Activated naive CD4-positive, alpha-beta T cell treated with anti-CD3 and anti-CD28 coated beads, Interleukin-2, amount 50 U/mL, for 72 hours (primary cell): ENCODE measurements around the gene GRK7. TPM values are rescaled to one million over a fixed set of nuclear protein-coding genes. Genes with fewer than 3 reads are reported as not detected.
A peak's percentile ranks its signal among the peaks of the same experiment; 100 is the strongest.
"Not testable (repeated sequence)": the region's sequence is repeated elsewhere in the genome, so short reads cannot be mapped to it uniquely, and the experiment has no call there.

Experiments used
- ATAC-seq, 2 donors: fragments of 150-1000 bp; cut with Tn5 transposase; 2 replicates each; pipeline ENCODE4 v1.10.0; 2021; ENCODE audit warnings: mild to moderate bottlenecking in 2 of 2, moderate library complexity in 2 of 2
- DNase-seq, 2 donors: peaks; one replicate each; pipeline ENCODE4 v3.0.0; 2021 to 2022; ENCODE audit warnings: low spot score in 2 of 2
- H3K27ac Mint-ChIP-seq, 2 donors: one replicate each; pipeline ENCODE4 v1.8.0; 2022; ENCODE audit warnings: mild to moderate bottlenecking in 2 of 2, mixed read lengths in 2 of 2
- H3K36me3 Mint-ChIP-seq, 2 donors: one replicate each; pipeline ENCODE4 v1.8.0; 2022; ENCODE audit warnings: mixed read lengths in 2 of 2
- H3K9me3 Mint-ChIP-seq, 2 donors: one replicate each; pipeline ENCODE4 v1.8.0; 2022; ENCODE audit warnings: mixed read lengths in 2 of 2
- total RNA-seq, 2 donors: library from RNA; stranded (reverse); gene quantifications; one replicate each; pipeline ENCODE4 v1.2.3, GENCODE V29; 2022

The GRK7 gene
- total RNA-seq, 2 donors from 2014 or later = not detected

DNA sequence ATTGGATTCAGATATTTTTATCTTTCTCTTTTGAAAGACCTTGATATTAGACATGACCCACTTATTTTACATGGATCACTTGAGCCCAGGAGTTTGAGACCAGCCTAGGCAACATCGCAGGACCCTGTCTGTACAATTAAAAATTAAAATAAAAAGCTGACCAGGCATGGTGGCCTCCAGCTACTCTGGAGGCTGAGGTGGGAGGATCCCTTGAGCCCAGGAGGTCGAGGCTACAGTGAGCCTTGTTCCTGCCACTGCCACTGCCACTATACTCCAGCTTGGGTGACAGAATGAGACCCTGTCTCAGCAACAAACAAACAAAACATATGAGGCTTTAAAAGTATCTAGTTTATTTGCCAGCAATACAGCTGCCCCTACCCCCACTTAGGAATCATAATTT, 23.5 kb upstream of the GRK7 start:
- H3K9me3 Mint-ChIP-seq = no peaks in the 10 kb centered on the region
- peaks cover 14 to 22% of the 10 kb centered on the region in 2 donors for H3K36me3 Mint-ChIP-seq
- H3K27ac Mint-ChIP-seq = peak overlapping the region; percentile 97 to 99
- DNase-seq (no peak), ATAC-seq (no peak)

DNA sequence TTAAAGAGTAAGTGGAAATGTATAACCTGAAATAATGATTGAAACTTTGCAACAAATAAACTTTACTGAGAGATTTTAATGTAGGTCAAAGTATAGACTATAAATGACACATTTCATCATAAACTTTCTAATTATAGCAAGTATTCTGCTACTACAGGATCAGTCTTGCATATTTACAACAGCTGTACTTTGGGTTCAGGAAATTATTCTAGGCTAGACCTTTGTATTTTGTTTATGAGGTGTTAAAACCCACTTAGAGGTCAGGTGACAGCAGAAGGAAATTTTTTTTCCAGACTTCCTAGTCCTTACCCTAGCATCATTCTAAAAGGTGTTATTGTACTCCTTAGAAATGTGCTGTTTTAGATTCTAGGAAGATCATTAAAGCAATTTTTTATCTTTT, 22.9 kb upstream of the GRK7 start:
- Mint-ChIP-seq H3K27ac (peak overlapping the region in 1 of 2 donors; percentile 97), H3K9me3 (no peaks in the 10 kb centered on the region), H3K36me3 (peaks cover 18 to 28% of the 10 kb centered on the region in 2 donors)
- ATAC-seq (no peak), DNase-seq (no peak)

DNA sequence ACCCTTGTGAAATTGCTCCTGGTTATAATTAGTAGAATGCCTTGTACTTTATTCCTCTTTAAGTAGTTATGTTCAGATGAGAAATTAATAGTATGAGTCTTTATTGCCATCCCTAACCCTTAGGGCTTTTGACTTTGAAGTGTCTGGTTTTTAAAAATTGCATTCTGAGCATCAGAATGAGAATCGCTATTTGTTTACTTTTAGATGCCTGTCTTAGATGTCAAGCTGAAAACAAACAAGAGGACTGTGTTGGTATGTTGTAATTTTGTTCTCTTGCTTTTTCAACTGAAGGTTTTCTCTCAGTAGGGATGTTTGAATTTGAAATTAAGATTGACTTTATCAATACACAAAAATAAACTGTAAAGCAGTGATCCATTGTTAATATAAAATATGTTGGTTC, 19.9 kb upstream of the GRK7 start:
- no peak for ATAC-seq
- Mint-ChIP-seq H3K27ac (no peak overlapping the region), H3K36me3 (peaks cover 17 to 38% of the 10 kb centered on the region in 2 donors)

DNA sequence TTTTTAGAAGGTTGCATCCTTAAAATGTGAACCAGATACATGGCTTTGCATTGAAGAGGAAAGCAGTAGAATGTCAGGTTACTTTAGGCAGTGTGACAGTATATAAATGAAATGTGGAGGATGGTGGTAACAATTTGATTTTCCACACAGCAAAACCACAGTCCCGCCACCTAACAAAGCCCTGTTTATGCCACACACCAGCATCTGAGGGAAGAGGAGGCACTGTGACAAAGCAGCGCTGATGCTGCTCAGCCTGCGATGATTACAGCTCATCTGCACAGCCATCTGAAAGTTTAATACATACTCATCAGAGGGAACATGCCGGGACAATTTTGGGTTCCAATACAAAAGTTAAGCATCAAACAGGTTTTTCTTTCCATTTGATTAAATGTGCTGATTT, 16.2 kb upstream of the GRK7 start:
- ATAC-seq (no peak), DNase-seq (no peak)
- Mint-ChIP-seq H3K27ac (no peak overlapping the region), H3K9me3 (no peaks in the 10 kb centered on the region), H3K36me3 (peaks cover 6 to 23% of the 10 kb centered on the region in 2 donors)

More for the DNA sequence above, 19.9 kb upstream of the GRK7 start:
- DNase-seq = no peak
- no peaks in the 10 kb centered on the region for H3K9me3 Mint-ChIP-seq

DNA sequence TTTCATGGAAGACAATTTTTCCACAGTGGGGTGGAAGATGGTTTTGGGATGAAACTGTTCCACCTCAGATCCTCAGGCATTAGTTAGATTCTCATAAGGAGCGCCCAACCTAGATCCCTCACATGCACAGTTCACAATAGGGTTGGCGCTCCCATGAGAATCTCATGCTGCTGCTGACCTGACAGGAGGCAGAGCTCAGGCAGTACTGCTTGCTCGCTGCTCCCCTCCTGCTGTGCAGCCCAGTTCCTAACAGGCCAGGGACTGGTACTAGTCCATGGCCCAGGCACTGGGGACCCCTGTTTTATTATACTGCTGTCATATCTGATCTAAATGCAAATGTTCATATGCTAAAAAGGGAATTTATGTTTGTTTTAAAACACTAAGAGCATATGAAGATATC, 9.8 kb upstream of the GRK7 start:
- Mint-ChIP-seq H3K36me3 (no peaks in the 10 kb centered on the region), H3K27ac (no peak overlapping the region), H3K9me3 (no peaks in the 10 kb centered on the region)
- DNase-seq (no peak), ATAC-seq (no peak)

DNA sequence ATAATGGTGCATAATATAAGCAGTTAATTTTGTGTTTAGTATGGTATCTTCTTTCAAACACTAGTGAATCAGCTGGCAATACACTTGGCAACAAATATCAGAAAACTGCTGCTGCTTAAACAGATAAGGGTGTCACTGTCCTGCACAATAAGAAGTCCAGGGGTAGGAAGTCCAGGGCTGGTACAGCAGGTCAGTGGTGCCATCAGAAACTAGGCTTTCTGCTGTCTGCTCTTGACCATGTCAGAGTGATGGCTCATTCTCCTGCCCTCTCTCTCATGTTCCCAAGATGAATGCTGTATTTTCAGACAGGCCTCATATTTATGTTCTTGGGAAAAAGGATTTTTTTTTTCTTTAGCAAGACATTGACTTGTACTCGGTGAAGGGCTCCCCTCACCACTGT, 9.2 kb upstream of the GRK7 start:
- no peak for ATAC-seq
- no peaks in the 10 kb centered on the region for H3K9me3 Mint-ChIP-seq
- H3K36me3 Mint-ChIP-seq = no peaks in the 10 kb centered on the region
- H3K27ac Mint-ChIP-seq = no peak overlapping the region
- no peak for DNase-seq

DNA sequence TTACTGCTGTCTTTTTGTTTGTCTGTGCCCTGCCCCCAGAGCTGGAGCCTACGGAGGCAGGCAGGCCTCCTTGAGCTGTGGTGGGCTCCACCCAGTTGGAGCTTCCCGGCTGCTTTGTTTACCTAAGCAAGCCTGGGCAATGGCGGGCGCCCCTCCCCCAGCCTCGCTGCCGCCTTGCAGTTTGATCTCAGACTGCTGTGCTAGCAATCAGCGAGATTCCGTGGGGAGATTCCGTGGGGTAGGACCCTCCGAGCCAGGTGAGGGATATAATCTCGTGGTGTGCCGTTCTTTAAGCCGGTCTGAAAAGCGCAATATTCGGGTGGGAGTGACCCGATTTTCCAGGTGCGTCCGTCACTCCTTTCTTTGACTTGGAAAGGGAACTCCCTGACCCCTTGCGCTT, 656 bp upstream of the GRK7 start:
- H3K36me3 Mint-ChIP-seq, DNase-seq, ATAC-seq, H3K9me3 Mint-ChIP-seq, H3K27ac Mint-ChIP-seq: not testable (repeated sequence)

DNA sequence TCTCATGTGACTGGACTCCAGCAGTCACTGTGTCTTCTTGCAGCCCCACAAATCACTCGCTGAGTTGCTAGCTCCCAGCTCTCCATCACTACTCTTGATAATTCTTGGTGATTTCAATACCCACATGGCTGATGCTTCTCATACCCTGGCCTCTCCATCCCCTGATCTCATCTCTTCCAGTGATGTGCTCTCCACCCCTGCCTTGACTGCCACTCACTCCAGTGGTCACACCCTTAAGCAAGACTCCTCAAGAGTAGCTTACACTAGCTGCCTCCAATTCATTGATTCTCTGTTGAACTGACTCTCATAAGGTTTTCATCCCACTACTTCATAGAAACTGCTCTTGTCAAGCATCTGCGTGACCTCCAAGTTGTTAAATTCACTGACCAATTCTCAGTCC, 837 bp downstream of the GRK7 start:
- Mint-ChIP-seq H3K27ac (no peak overlapping the region), H3K36me3 (peaks cover 0 to 4% of the 10 kb centered on the region in 2 donors), H3K9me3 (no peaks in the 10 kb centered on the region)
- DNase-seq (no peak), ATAC-seq (no peak)

DNA sequence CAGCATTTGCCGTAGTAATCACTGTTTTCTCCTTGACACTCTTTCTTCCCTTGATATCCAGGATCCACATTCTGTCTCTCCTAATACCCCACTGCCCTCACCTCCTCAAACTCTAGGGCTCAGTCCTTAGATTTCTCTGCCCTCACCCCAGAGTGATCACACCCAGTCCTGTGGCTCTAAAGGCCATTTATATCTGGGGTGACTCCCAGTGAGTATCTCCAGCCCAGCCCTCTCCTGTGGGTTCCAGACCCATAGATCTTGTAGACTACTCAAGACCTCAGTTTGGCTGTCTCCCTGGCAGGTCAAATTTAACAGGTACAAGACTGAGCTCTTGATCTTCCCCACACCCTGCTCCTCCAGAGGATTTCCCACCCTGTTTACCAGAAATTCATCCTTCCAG, 1.3 kb downstream of the GRK7 start:
- Mint-ChIP-seq H3K9me3 (no peaks in the 10 kb centered on the region), H3K27ac (no peak overlapping the region), H3K36me3 (peaks cover 0 to 4% of the 10 kb centered on the region in 2 donors)
- DNase-seq (no peak), ATAC-seq (no peak)

DNA sequence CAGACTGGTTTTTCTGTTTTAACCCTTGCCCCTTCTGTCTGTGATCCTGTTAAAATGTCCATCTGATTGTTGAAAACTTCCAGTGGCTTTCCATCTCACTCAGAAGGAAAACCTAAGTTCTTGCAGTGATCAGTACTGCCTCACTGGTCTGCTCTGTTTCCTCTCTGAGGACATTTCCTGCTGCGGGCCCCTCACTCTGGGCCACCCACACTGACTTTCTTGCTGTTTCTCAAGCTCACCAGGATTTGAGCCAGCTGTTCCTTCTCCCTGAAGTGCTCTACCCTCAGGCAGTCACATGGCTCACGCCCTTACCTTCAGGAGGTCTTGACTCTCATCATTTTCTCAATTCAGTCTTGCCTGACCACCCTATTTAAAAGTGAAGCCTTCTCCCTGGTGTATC, 1.8 kb downstream of the GRK7 start:
- Mint-ChIP-seq H3K9me3 (no peaks in the 10 kb centered on the region), H3K36me3 (peaks cover 0 to 4% of the 10 kb centered on the region in 2 donors), H3K27ac (no peak overlapping the region)
- DNase-seq = no peak
- no peak for ATAC-seq

DNA sequence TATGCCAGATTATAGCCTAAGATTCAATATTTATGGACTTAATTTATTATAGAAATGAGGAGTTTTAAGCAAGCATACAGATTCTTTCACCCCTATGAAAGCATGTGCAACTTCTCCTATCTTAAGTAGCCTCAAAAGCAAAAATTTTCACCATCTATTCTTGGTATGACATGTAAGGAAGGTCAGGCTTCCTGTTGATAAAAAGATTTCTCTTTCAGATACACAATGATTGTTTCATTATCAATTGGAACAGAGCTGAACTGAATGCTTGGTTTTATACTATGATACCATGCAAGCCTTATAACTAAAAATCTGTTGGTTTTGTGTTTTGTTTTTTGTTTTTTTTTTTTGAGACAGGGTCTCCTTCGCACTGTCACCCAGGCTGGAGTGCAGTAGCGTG, 3.9 kb downstream of the GRK7 start:
- ATAC-seq = peak in 1 of 2 donors; percentile 68

DNA sequence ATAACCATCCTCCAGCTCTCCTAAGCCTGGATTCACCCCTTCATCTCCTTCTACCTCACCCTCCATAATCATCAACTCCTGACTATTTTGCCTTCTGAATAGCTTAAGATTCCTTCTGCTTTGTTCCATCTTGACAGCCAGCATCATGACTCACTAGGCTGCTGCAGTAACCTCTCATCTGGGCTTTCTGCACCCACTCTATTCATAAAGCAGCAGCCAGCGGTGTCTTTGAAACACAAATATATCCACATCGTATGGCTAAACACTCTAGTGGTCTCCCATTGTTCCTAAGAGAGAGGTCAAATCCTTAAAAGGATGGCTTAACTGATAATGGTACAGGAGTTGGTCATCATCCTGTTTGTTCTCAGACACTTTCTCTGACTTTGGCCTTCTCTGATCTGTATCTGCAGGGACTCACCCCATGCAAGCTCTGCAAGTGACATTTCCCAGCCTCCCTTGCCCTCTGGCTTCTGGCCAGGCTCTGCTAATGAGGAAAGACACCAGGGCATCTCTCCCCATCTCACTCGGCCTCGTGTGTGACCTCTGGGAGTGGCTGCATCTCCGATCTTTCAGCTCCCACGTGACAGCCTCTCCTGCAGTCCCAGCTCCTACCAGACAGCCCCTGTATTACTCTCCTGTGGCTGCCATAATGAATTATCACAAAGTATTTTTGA, 6.2 kb downstream of the GRK7 start:
- ATAC-seq = no peak
- peak overlapping the region; percentile 43 to 45 for H3K27ac Mint-ChIP-seq
- DNase-seq = no peak
- H3K9me3 Mint-ChIP-seq = no peaks in the 10 kb centered on the region
- H3K36me3 Mint-ChIP-seq = no peaks in the 10 kb centered on the region

More for the DNA sequence above, 3.9 kb downstream of the GRK7 start:
- Mint-ChIP-seq H3K27ac (no peak overlapping the region), H3K9me3 (no peaks in the 10 kb centered on the region), H3K36me3 (peaks cover 0 to 4% of the 10 kb centered on the region in 2 donors)
- DNase-seq = no peak

DNA sequence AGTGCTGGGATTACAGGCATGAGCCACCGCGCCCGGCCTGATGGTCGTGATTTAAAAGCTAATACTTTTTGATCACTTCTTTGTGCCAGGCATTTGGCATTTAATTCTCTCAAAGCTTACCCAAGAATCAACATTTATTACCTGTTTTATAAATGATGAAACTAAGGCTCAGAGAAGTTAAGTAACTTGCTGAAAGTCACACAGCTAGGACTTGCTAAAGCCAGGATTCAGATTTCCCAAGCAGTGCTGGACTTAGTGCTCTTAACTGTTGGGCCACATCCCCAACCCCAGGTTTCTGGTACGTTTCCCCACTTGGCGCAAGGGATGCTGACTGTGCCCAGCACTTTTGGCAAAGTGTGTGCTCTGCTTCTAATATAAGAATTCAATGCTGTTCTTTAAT, 10.5 kb downstream of the GRK7 start:
- Mint-ChIP-seq H3K9me3 (no peaks in the 10 kb centered on the region), H3K36me3 (no peaks in the 10 kb centered on the region), H3K27ac (no peak overlapping the region)
- no peak for ATAC-seq
- DNase-seq = no peak

DNA sequence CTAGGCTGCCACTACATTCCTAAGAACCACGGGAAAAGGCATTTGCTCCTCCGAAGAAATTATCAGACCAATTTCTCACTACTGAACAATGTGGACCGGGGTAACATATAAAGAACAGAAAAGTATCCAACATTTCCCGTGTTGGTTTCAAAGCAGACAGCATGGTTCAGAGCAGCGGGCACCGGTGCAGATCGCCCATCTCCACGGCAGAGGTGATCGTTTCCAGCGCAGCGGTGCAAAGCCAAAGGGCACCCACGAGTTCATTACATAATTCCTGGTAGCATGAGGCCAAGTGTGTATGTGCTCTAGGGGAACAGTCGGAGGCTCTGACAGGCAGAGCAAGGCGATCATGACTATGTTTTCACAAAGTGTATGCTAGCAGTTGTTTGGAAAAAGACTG, 13.2 kb downstream of the GRK7 start:
- Mint-ChIP-seq H3K36me3 (no peaks in the 10 kb centered on the region), H3K9me3 (no peaks in the 10 kb centered on the region), H3K27ac (no peak overlapping the region)
- no peak for ATAC-seq
- DNase-seq = no peak

DNA sequence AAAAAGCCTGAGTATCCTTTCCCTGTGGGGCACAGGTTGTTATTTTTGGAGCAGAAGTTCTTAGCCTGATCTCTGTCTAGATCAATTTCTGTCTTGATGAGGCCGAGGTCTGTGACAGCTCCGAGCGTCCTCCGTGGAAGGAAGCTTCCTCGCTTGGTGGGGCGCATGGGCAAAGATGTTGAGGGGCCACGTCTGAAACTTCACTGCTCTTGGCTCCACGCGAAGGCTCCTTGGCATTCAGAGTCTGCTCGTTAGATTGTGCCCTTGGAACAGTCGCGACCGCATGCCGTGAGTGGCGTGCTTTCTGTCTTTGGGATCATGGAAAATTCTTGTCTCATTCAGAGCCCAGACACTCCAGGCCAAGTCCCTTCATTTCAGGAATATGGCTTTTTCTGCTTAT, 13.7 kb downstream of the GRK7 start:
- ATAC-seq = no peak
- Mint-ChIP-seq H3K27ac (no peak overlapping the region), H3K9me3 (no peaks in the 10 kb centered on the region), H3K36me3 (no peaks in the 10 kb centered on the region)
- DNase-seq = no peak

DNA sequence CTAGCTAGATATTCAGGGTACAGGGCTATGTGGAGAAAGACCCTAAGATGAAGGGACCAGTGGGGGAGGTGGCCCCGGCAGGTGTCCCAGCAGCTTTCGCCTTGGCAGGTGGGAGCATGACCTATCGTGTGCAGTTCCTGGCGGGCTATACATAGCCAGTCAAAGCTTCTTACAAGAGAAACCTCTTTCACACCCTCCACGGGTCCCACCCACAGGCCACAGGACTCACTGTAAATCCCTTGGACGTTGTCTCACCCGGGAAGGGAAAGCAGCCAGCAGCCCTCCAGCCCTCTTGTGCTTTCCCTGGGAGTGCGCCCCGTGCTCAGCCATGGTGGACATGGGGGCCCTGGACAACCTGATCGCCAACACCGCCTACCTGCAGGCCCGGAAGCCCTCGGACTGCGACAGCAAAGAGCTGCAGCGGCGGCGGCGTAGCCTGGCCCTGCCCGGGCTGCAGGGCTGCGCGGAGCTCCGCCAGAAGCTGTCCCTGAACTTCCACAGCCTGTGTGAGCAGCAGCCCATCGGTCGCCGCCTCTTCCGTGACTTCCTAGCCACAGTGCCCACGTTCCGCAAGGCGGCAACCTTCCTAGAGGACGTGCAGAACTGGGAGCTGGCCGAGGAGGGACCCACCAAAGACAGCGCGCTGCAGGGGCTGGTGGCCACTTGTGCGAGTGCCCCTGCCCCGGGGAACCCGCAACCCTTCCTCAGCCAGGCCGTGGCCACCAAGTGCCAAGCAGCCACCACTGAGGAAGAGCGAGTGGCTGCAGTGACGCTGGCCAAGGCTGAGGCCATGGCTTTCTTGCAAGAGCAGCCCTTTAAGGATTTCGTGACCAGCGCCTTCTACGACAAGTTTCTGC, 15.0 kb downstream of the GRK7 start:
- DNase-seq (no peak), ATAC-seq (no peak)
- Mint-ChIP-seq H3K27ac (no peak overlapping the region), H3K9me3 (no peaks in the 10 kb centered on the region), H3K36me3 (no peaks in the 10 kb centered on the region)

DNA sequence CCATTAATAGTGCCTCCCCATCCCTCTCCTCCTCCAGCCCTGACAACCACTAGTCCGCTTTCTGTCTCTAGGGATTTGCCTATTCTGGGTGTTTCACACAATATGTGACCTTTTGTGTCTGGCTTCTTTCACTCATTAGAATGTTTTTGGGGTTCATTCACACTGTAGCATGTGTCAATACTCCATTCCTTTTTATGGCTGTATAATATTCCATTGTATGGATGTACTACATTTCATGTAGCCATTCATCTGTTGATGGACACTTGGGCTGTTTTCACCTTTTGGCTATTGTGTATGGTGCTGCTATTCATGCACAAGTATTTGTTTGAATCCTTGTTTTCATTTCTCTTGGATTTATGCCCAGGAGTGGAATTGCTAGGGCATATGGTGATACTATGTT, 16.5 kb downstream of the GRK7 start:
- no peak for DNase-seq
- Mint-ChIP-seq H3K36me3 (no peaks in the 10 kb centered on the region), H3K27ac (no peak overlapping the region), H3K9me3 (no peaks in the 10 kb centered on the region)
- no peak for ATAC-seq
